Sigmoid colon (tissue), 7 donors: ENCODE measurements around the gene OR6A2. TPM values are rescaled to one million over a fixed set of nuclear protein-coding genes. Genes with fewer than 3 reads are reported as not detected.

ENCODE experiments used
- DNase-seq: peaks from one replicate; pipeline ENCODE4 v3.0.0-alpha.2; 2019
- H3K27ac ChIP-seq, 4 donors: fragments of 200-600 bp; sonication (generic); one replicate each; pipeline ENCODE4 v1.5.1; 2016 to 2019; ENCODE audit warnings: mild to moderate bottlenecking in 1 of 4
- H3K27me3 ChIP-seq, 3 donors: fragments of 200-600 bp; sonication (generic); one replicate each; pipeline ENCODE4 v1.5.1; 2019; ENCODE audit warnings: mild to moderate bottlenecking in 1 of 3
- H3K36me3 ChIP-seq, 4 donors: fragments of 200-600 bp; sonication (generic); one replicate each; pipeline ENCODE4 v1.5.1; 2016 to 2019
- H3K4me1 ChIP-seq, 4 donors: fragments of 200-600 bp; sonication (generic); one replicate each; pipeline ENCODE4 v1.5.1; 2017 to 2019
- H3K4me3 ChIP-seq, 4 donors: fragments of 200-600 bp; sonication (generic); one replicate each; pipeline ENCODE4 v1.5.1; 2017 to 2019; ENCODE audit warnings: mild to moderate bottlenecking in 2 of 4, moderate library complexity in 1 of 4
- H3K9me3 ChIP-seq, 4 donors: fragments of 200-600 bp in 3 of 4; sonication (generic) in 3 of 4; one replicate each; pipeline versions ENCODE4 v1.5.1 to v1.6.1; 2013 to 2019
- EP300 ChIP-seq, 4 donors: sonication (generic); formaldehyde crosslinking; IDR thresholded peaks; one replicate each; pipeline ENCODE4 v1.6.1; 2017; ENCODE audit warnings: antibody characterized with exemption in 4 of 4
- POLR2A ChIP-seq, 2 donors: fragments of 450-650 bp; IDR thresholded peaks; one replicate each; pipeline ENCODE4 v1.6.1; 2016; ENCODE audit warnings: antibody characterized with exemption in 2 of 2, mild to moderate bottlenecking in 2 of 2, moderate library complexity in 2 of 2
- POLR2AphosphoS5 ChIP-seq, 4 donors: sonication (generic); formaldehyde crosslinking; IDR thresholded peaks; one replicate each; pipeline ENCODE4 v1.6.1; 2017; ENCODE audit warnings: antibody characterized with exemption in 4 of 4
- whole genome bisulfite sequencing, 2 donors: extraction: QIAGEN DNeasy Blood & Tissue Kit; methylation state at CpG; one replicate each; pipeline ENCODE4 v1.1.7; 2013; 5-methylcytosine and 5-hydroxymethylcytosine counted together
- intact Hi-C: fragments of 100-400 bp; cut with DNase I; formaldehyde crosslinking; loops from one replicate; pipeline ENCODE4 v1.15.1; 2023
- polyA plus RNA-seq, 3 donors: library from polyadenylated mRNA; stranded (reverse); fragments of 200-250 nt; gene quantifications; one replicate each; pipeline ENCODE4 v1.2.3, GENCODE V29; 2013
- total RNA-seq, 4 donors: library from RNA; depleted of rRNA; stranded (reverse); fragments of >200 nt; gene quantifications; one replicate each; pipeline ENCODE4 v1.1.0, GENCODE V29; 2016
- TF ChIP-seq, protein P1 (sequence below), 4 experiments: fragments of 450-650 bp in 3 of 4; fragments of 200-600 bp in 1 of 4; IDR thresholded peaks; one replicate each; pipeline ENCODE4 v1.5.1; 2016 to 2019; ENCODE audit warnings: antibody characterized with exemption in 4 of 4, mild to moderate bottlenecking in 3 of 4, moderate library complexity in 2 of 4
- donor health status: healthy with polysubstance abuse.
- donor health status: Bipolar disorder and iron deficiency.
- donor health status: healthy.

Gene OR6A2
- total RNA-seq (under 1 TPM in 2 of 4 donors, not detected in 2; 0.14 to 0.28 TPM), polyA plus RNA-seq (under 1 TPM in 1 of 3 donors, not detected in 2; 0.06 TPM)

DNA sequence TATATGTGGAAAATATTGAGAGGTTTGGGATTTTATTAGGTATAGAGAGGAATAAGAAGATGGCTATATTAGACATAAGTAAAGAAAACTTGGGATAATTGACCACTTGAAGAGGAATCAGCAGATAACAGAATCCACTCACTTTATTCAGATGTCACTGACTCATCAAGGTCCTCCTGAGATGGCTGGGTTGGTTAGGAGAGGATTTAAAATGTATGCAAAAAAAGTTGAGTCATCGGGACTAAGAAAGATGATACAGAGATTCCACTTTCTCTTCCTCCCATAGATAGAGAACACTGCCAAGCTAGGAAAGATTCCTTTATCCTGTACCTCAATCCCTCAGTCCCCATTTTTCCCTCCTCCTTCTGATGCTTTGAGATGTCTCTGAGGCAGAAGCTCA, at the start of gene OR6A2:
Gene OR6A2 (minus strand): TSS at position 288 of the 400 bp plus-strand sequence. CDS start 3,981 bp downstream, outside the sequence.
- Histone ChIP-seq H3K27me3 (no peaks in the 10 kb centered on the region), H3K36me3 (no peaks in the 10 kb centered on the region), H3K9me3 (peaks cover 0 to 3% (median 0%) of the 10 kb centered on the region in 4 donors), H3K27ac (no peak within 1 kb of the TSS), H3K4me3 (no peak within 1 kb of the TSS), H3K4me1 (no peaks in the 10 kb centered on the region)
- DNase-seq, result no peak
- WGBS, 2 donors, result 86 to 90% methylated on average over 1 of the region's 1 CpG
- intact Hi-C loops, result no loop called here
- TF ChIP-seq POLR2A (IDR thresholded peaks at IDR 0.05) (no peak), EP300 (IDR thresholded peaks at IDR 0.05) (no peak), POLR2AphosphoS5 (IDR thresholded peaks at IDR 0.05) (no peak)
- TF ChIP-seq, protein P1, sequence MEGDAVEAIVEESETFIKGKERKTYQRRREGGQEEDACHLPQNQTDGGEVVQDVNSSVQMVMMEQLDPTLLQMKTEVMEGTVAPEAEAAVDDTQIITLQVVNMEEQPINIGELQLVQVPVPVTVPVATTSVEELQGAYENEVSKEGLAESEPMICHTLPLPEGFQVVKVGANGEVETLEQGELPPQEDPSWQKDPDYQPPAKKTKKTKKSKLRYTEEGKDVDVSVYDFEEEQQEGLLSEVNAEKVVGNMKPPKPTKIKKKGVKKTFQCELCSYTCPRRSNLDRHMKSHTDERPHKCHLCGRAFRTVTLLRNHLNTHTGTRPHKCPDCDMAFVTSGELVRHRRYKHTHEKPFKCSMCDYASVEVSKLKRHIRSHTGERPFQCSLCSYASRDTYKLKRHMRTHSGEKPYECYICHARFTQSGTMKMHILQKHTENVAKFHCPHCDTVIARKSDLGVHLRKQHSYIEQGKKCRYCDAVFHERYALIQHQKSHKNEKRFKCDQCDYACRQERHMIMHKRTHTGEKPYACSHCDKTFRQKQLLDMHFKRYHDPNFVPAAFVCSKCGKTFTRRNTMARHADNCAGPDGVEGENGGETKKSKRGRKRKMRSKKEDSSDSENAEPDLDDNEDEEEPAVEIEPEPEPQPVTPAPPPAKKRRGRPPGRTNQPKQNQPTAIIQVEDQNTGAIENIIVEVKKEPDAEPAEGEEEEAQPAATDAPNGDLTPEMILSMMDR (IDR thresholded peaks at IDR 0.05), result no peak

DNA sequence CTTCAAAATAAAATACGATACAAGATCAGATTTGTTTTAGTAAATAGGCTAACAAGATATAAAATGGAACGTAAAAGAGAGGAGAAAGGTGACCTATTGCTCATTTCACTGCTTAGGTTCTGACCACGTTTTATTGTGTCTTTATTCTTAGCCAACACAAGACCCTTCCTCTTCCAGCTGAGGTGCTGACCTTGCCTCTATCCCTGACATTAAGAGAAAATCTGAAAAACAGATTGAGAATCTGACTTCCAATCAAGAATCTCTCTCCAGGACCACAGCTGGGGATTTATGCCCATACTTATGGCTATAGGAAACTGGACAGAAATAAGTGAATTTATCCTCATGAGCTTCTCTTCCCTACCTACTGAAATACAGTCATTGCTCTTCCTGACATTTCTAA, 45.9 kb upstream of the OR6A2 start, which contains the start of gene OR10A5:
Gene OR10A5 (plus strand): TSS at position 301 of the 400 bp plus-strand sequence. CDS start 0 bp downstream, at position 301.
- H3K27me3 ChIP-seq, result no peaks in the 10 kb centered on the region
- intact Hi-C loops, result no loop called here
- H3K4me1 ChIP-seq, result no peaks in the 10 kb centered on the region
- H3K36me3 ChIP-seq, result no peaks in the 10 kb centered on the region
- H3K27ac ChIP-seq, result no peak within 1 kb of the TSS
- H3K4me3 ChIP-seq, result no peak within 1 kb of the TSS
- TF ChIP-seq EP300 (IDR thresholded peaks at IDR 0.05) (no peak), POLR2A (IDR thresholded peaks at IDR 0.05) (no peak), POLR2AphosphoS5 (IDR thresholded peaks at IDR 0.05) (no peak)
- TF ChIP-seq, protein P1 (IDR thresholded peaks at IDR 0.05), result no peak
- 81 to 83% methylated on average over 3 of the region's 3 CpGs for WGBS, 2 donors
- DNase-seq, result no peak
- peaks cover 0 to 4% (median 0%) of the 10 kb centered on the region in 4 donors for H3K9me3 ChIP-seq

DNA sequence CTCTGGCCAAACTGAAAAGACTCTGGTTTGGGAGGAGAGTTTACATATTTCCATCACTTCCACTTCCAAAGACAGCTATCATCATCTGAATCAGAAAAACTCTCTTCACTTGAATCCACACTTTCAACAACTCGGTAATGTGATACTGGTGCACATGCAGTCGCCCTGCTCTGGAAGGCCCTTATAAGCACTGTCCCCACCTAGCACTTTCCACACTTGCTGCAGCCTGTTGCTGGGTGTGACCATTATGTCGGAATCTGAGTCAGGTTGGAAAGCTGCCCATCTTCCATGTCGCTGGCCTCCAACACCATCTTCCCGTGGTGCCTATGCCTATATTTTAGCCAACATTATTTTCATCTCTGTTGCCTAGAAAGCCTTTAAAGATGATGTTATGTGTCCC, 44.9 kb upstream of the OR6A2 start:
- Histone ChIP-seq H3K9me3 (peaks cover 0 to 4% (median 0%) of the 10 kb centered on the region in 4 donors), H3K36me3 (no peaks in the 10 kb centered on the region), H3K4me3 (no peak overlapping the region), H3K27me3 (no peaks in the 10 kb centered on the region), H3K4me1 (no peaks in the 10 kb centered on the region), H3K27ac (no peak overlapping the region)
- intact Hi-C loops, result no loop called here
- no peak for TF ChIP-seq POLR2A (IDR thresholded peaks at IDR 0.05)
- no peak for TF ChIP-seq EP300 (IDR thresholded peaks at IDR 0.05)
- no peak for TF ChIP-seq POLR2AphosphoS5 (IDR thresholded peaks at IDR 0.05)
- TF ChIP-seq, protein P1 (IDR thresholded peaks at IDR 0.05), result no peak
- 91 to 95% methylated on average over 5 of the region's 5 CpGs for WGBS, 2 donors
- DNase-seq, result no peak

DNA sequence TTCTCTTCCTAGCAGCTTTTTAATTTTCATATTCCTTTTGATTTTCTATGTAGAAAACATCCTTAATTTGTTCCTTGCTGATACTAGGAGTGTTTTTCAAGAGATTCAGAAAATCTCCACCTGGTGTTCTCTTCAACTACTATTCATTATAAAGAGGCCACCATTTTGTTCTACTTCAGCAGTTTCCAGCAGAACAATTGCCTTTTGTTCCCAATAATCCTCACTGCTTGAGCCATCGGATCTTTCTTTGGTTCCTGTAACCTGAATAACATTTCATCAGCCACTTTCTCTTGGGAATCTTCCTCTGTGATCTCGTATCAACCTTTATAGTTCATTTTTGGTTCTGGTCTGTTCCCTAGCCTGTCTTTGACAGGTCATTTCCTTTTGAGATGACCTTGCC, 44.2 kb upstream of the OR6A2 start:
- intact Hi-C loops, result no loop called here
- WGBS, 2 donors, result 43 to 67% methylated on average over 2 of the region's 2 CpGs

More for the DNA sequence above, 44.2 kb upstream of the OR6A2 start:
- TF ChIP-seq POLR2AphosphoS5 (IDR thresholded peaks at IDR 0.05) (no peak), EP300 (IDR thresholded peaks at IDR 0.05) (no peak), POLR2A (IDR thresholded peaks at IDR 0.05) (no peak)
- TF ChIP-seq, protein P1 (IDR thresholded peaks at IDR 0.05), result no peak
- Histone ChIP-seq H3K4me1 (no peaks in the 10 kb centered on the region), H3K27me3 (no peaks in the 10 kb centered on the region), H3K27ac (no peak overlapping the region), H3K36me3 (no peaks in the 10 kb centered on the region), H3K4me3 (no peak overlapping the region), H3K9me3 (peaks cover 0 to 4% (median 0%) of the 10 kb centered on the region in 4 donors)
- DNase-seq, result no peak
